GM10266 (cell line): ENCODE results near the gene NFIA.

Experiments used
- DNase-seq: peaks from one replicate; pipeline ENCODE4 v3.0.0; 2012; ENCODE audit errors: extremely low spot score
- TF ChIP-seq, protein P1 (sequence below): IDR thresholded peaks from 2 replicates; pipeline ENCODE4 v1.5.1; 2012; ENCODE audit warnings: mild to moderate bottlenecking, low read depth; ENCODE audit not compliant: control insufficient read depth, insufficient read depth; ENCODE audit errors: missing control alignments

The NFIA gene

DNA sequence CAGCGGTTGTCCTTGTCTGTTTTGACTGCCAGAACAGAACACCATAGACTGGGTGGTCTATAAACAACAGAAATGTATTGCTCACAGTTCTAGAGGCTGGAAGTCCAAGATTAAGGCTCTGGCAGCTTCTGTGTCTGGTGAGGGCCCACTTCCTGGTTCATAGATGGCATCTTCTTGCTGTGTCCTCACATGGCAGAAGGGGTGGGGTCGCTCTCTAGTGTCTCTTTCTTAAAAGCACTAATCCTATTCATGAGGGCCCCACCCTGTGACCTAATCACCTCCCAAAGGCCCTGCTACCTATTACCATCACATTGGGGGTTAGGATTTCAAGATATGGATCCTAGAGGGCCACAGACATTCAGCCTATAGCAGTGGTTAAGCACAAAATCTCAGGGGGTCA lies 304.4 kb downstream of the NFIA start:
- DNase-seq = no peak
- TF ChIP-seq, protein P1, sequence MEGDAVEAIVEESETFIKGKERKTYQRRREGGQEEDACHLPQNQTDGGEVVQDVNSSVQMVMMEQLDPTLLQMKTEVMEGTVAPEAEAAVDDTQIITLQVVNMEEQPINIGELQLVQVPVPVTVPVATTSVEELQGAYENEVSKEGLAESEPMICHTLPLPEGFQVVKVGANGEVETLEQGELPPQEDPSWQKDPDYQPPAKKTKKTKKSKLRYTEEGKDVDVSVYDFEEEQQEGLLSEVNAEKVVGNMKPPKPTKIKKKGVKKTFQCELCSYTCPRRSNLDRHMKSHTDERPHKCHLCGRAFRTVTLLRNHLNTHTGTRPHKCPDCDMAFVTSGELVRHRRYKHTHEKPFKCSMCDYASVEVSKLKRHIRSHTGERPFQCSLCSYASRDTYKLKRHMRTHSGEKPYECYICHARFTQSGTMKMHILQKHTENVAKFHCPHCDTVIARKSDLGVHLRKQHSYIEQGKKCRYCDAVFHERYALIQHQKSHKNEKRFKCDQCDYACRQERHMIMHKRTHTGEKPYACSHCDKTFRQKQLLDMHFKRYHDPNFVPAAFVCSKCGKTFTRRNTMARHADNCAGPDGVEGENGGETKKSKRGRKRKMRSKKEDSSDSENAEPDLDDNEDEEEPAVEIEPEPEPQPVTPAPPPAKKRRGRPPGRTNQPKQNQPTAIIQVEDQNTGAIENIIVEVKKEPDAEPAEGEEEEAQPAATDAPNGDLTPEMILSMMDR = no peak

DNA sequence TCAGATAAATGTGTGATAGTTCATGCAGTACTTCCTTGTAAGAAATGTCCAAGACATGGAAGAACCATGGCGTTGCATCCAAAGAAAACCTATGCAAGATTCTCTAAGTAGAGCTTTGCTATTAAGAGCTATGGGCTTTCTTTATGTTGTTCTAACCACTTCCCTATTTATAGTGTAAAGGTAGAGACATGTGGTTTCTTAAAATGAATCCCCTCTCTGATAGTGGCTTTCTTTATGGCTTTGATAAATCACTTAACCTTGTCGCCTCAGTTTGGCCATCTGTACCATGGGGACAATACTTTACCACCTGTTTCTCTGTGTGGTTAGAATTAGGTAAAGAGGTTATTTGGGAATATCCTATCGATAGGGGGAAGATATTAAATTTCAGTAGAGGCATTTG lies 305.5 kb downstream of the NFIA start:
- no peak for DNase-seq
- TF ChIP-seq, protein P1 = no peak

DNA sequence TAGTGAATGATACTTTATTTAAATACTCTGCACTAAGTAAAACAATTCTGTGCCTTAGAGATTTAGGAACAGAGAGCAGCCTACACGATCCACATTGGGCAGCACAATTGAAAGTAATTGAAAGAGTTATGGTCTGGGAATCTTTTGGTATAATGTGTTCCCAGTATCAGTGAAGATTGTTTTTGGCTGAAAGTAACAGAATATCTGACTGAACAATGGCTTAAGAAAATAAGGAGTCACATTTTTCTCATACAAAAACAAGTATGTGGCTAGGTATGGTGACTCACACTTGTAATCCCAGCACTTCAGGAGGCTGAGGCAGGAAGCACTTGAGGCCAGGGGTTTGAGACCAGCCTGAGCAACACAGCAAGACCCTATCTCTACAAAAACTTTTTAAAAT lies 306.2 kb downstream of the NFIA start:
- TF ChIP-seq, protein P1 = no peak
- no peak for DNase-seq

DNA sequence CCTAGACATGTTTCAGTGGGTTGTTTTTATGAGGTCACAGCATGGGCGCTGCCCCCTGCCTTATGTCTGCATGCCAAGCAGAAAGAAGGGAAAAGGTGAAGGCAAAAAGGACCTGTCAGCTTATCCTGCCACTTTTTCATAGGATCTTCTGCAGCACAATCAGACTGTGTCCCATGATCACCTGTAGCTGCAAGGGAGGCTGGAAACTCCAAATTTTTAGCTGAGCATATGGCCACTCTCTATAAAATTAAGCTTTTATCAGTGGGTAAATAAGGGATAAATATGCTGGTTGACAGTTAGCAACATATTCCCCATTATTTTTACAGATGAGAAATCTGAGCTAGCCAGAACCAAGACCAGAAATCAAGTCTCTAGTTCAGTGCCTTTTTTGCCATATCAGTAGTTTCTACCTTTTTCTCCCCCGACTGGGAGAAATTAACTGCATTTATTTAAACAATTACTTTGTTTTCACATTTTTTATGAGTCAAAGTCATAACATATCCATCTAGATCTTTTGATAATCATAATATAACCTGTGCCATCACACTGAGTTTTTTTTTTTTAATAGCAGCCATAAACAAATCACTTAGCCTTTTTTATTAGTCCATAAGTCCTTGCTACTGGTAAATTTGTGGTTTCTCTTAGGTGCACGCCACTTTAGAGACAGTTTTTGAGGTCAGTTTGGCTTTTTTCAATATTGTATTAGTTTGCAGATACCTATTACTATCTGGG lies 307.0 kb downstream of the NFIA start:
- TF ChIP-seq, protein P1 = no peak

DNA sequence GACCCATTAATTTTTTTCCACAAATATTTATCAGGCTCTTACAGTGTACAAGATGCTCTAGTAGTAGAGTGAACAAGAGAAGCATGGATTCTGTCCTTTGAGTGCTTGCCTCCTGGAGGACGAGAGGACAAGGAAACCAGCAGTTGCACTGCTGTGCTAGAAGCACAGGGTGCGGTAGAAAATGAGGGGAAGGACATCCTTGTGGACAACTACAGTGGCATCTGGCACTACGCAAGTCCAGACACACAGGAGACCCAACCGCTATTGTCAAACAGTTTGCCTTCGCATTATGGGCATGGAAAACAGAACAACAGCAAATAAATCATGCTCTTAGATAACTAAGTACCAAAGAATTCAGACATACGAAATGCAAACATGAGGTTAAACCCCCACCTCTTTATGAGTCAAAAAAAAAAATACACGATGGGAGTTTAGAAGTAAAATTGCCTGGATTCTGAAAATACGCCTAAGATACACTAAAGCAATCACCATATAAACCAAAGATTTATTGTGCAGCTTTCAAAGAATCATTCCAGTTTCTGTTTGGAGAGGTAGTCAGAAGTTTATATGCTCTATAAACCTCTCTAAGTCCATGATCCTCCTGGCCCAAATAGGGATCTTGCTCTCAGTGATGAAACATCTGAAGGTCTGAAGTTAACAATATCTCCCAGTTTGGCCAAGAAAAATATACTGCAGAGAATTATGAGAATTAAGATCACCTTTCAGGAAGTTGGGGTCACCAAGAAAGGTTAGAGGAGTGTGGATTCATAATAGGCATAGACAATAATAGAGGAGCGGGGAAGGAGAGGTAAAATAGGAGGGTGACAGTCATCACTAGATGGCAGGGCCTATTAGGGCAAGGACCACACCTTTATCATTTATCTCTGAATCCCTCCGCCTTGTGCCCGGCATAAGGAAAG lies 307.8 kb downstream of the NFIA start:
- DNase-seq = no peak
- TF ChIP-seq, protein P1 = no peak

More for the DNA sequence above, 307.0 kb downstream of the NFIA start:
- no peak for DNase-seq

DNA sequence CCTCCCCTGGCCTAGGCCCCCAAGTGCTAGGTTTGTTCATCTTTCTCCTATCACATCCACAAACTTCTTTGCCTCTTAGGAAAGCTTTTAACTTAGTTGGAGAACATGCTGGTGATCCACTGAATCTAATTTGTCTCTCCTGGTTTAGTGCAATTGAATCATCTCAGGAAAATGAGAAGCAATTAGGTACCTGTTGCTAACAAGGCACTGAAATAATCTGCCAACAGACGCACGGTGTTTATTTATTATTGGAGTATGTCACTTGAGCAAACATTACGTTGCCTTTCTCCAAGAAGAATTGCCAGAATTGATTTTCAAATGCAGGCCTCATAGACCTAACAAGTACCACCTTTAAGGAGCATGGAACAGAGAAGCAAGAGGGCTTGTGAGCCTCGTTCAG lies 309.4 kb downstream of the NFIA start:
- no peak for DNase-seq
- TF ChIP-seq, protein P1 = no peak

DNA sequence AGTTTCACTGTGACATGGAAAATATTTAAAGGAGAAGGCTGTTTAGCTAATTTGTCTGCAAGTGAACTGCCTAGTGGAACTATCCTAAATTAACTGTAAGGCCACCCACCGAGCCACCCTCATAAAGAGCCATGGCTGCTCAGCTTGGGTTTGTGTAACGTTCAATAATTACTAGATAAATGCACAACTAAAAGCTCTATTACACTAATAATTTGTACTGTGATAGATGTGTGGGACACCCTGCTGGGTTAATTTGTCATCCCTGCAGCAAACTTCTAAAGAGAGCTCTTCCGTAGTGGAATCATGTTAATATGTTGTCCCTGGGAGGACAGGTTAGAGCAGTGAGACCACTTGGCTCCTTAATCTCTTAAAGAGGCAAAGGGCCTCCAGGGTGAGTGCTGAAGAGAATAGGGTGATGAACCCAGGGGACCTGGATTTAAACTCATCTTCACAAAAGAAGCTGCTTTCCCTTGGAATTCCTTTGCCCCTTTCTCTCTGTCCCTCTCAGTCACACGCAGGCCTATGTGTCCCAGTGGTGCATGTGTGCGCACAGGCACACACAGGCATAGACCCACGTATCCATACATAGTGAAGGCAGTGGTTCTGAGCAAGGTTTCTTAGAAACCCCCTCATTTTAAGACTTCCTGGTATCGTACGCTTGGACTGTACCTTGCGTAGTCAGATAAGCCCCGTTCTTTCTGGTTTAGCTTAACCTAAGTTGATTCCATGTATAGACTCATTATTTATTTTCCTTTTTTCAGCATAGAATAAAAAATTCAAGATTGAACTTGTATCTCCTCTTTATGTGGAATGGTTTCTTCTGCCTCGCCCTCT lies 310.3 kb downstream of the NFIA start:
- DNase-seq = no peak
- TF ChIP-seq, protein P1 = no peak
